GM12874 (cell line): ENCODE measurements around the gene CCDC183.

ENCODE experiments used
- CTCF ChIP-seq: IDR thresholded peaks from 2 replicates; pipeline ENCODE4 v1.5.1; 2011; ENCODE audit warnings: low read depth, mild to moderate bottlenecking, control low read depth, low read length, moderate library complexity; ENCODE audit not compliant: insufficient read depth

CCDC183 gene

GRCh38 chr9:136820971-136821825 lies 25.1 kb downstream of the CCDC183 start:
- TF ChIP-seq CTCF, result no peak

- TF ChIP-seq CTCF, result no peak
Measured at GRCh38 chr9:136821826-136822544, 25.8 kb downstream of the CCDC183 start.

- no peak for TF ChIP-seq CTCF
Measured at GRCh38 chr9:136823136-136824046, 27.3 kb downstream of the CCDC183 start.

GRCh38 chr9:136824496-136825225 lies 28.5 kb downstream of the CCDC183 start:
- no peak for TF ChIP-seq CTCF

- TF ChIP-seq CTCF, result no peak
Measured at GRCh38 chr9:136825295-136826187, 29.4 kb downstream of the CCDC183 start.

- no peak for TF ChIP-seq CTCF
Measured at GRCh38 chr9:136826188-136826541, 30.0 kb downstream of the CCDC183 start.
